Activated naive CD4-positive, alpha-beta T cell treated with anti-CD3 and anti-CD28 coated beads, Interleukin-2, amount 50 U/mL, for 16 hours (primary cell): ENCODE data around the gene TEX261.
"Not testable (repeated sequence)": the region's sequence is repeated elsewhere in the genome, so short reads cannot be mapped to it uniquely, and the experiment has no call there.

Experiments
- DNase-seq: peaks from one replicate; pipeline ENCODE4 v3.0.0-alpha.2; 2020

Gene TEX261

DNA sequence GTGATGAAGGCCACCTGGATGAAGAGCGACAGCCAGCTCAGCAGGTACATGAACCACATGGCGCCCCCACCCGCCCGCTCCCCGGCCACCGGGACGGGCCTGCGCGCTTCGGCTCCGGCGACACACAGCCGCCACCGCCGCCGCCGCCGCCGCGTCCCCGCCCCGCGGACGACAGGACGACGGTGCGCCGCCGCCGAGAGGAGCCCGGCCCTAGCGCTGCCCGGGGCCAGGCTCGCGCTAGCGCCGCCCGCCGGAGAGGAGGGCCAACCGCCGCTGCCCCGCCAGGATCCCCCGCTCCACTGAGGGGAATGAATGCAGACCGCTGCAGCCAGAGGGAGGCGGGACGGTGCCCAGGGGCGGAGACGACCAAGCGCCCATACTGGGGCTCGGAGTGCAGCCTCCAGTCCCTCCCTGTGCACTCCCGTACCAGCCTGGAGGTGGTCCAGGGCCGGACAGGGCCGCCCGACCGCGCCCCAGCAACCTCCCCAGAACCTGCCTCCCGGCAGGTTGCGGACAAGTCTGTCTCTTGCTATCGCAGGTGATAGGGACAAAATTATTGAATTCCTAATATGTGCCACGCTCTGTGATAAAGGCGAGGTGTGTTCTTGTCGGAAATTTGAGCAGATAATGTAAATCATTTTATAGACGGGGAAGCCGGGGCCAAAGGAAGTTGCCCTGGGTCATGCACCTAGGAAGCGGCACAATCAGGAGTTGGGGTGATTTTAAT lies at the start of gene TEX261:
Gene TEX261 (minus strand): TSS at position 175 of the 727 bp plus-strand sequence. CDS start 116 bp downstream, at position 59.
- peak; percentile 93 for DNase-seq

DNA sequence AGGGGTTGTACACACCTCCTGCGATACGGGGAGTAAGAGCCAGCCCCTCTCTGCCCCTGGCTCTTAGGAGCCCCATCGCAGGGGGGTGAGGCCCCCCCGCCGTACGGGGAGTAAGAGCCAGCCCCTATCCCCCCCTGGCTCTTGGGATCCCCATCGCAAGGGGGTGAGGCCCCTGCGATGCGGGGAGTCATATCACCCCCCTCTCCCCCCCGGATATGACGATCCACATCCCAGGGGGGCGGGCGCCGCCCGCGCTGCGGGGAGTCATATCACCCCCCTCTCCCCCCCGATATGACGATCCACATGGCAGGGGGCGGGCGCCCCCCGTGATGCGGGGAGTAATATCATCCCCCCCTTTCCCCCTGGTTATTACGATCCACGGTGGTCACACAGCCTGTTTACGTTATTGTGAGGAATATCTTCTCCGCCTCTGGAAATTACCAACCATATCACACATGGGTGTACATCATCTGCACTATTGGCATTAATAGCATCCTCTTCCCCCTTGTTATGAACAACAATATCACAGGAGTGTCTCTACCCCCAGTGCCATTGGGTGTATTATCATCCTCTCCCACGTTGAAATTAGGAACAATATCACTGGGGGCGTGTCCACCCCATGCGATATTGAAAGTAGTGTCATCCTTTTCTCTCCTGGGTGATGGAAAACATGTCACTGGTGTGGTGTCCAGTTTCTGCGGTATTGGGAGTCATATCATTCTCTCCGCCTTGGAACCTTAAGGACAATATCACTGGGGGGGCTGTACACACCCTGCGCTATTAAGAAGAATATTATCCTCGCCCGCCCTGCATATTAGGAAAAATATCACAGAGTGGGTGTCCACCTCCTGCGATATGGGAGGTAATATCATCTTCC lies 49.1 kb upstream of the TEX261 start:
- DNase-seq: no peak

GRCh38 chr2:71042287-71042686 lies 47.6 kb upstream of the TEX261 start:
- DNase-seq: no peak

DNA sequence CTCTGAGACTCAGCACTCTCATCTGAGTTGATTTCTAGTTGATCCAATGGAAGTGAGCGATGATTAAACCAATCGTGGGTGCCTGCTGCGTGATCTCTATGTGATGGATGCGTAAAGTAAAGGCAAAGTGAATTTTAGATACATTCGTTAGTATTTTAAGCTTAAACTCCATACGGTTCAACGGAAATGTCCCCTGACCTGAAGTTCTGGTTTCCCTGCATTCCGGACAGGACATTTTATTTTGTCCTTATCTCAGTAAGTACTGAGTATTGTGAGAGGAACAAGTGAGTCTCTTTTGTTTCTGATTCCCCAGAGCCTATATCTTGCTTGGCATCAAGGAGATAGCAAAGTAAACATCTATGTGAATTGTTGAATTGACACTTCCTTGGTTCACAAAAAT lies 41.6 kb upstream of the TEX261 start:
- not testable (repeated sequence) for DNase-seq

DNA sequence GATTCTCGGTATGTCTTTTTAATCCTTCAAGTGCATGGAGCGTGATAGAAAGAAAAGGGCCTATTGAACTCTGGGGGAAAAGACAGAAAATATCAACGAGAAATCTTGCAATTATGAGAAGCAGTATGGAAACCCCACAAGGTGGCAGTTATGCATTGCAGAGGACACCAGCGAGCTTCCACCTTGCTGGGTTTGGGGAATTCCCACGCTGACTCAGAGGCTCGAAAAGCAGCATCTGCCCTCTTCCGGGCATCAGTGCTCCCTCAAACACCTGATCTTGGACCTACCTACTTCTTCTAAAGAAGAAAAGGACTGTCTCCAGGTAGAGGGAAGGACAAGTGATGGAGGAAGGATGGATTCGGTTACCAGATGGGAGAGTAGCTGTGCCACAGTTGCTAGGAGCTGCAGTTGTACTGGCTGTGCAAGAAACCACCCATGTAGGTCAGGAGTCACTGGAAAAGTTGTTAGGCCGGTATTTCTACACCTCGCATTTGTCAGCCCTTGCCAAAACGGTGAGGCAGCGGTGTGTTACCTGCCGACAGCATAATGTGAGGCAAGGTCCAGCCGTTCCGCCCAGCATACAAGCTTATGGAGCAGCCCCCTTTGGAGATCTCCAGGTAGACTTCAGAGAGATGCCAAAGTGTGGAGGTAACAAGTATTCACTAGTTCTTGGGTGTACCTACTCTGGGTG lies 29.0 kb upstream of the TEX261 start:
- DNase-seq: peak; percentile 80

DNA sequence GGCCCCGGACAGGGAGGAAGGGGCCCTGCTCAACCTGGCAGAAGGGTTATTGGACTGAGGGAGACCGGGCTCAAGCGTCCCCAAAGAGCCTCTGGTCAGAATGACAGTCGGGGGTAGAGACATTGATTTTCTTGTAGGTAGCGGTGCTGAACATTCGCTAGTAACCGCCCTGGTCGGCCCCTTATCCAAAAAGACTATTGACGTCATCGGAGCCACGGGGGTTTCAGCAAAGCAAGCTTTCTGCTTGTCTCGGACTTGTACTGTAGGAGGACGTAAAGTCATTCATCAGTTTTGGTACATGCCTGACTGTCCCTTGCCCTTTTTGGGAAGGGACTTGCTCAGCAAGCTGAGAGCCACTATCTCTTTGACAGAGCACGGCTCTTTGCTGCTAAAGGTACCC lies 26.7 kb upstream of the TEX261 start:
- DNase-seq: not testable (repeated sequence)

GRCh38 chr2:71019989-71020388 lies 25.3 kb upstream of the TEX261 start:
- not testable (repeated sequence) for DNase-seq

- no peak for DNase-seq
Observed at GRCh38 chr2:71018625-71019024, 24.0 kb upstream of the TEX261 start.

DNA sequence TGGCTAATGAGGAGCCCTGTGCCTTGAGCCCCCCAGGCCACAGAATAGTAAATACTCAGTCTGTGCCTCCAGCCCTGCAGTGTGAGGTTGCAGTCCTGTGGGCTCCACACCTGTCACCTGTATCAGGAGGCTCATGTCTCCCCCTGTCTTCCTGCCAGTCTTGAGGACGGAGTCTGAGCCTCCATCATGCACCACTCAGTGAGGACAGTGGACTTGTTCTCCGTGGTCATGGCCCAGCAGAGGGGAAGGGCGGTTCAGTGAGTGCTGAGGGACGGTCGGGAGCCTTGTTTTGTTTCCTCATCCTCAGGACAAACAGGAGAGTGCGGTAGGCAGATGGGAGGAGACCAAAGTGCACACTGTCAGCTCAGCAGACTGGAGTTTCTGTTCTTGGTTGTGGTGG lies 17.1 kb upstream of the TEX261 start:
- not testable (repeated sequence) for DNase-seq

- DNase-seq: no peak
Observed at GRCh38 chr2:71008342-71008741, 13.7 kb upstream of the TEX261 start.

DNA sequence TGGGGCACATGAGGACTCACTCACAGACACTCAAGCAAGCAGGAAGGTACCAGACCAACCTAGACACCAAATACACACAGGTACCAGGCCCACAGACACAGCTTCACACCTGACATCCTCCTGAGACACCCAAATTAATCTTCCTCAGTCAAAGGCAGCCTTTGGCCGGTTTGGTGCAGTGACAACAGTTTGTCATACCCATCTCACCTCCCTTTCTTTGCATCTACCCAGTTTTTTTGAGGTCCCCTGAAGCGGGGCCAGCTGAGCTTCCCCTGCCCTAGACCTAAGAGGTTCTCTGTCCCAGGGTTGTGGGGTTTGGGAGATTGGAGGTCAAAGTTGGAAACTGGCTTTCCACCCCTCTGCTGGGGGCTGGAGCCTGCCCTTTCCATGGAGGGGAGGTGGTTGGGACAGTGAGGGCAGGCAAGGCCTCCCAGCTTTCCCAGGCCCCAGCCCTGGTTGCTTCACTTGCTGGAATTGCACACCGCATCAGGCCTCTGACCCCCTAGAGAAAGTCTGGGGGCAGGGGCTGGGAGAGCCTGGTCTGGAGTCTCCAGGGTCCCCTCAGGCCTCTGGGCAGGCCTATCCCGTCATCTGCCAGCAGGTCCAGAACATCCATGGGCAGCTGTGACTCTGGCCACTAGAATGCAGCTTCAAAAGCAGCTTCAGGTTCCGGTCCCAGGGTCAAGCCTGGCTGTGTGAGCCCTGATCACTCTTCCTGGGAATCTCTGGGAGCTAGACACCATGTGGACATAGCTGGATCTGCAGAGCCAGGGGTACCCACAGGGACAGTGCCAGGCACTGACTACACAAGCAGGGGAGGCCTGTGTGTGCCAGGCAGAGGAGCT lies 12.5 kb upstream of the TEX261 start:
- no peak for DNase-seq

- DNase-seq: no peak
Observed at GRCh38 chr2:71006323-71006722, 11.7 kb upstream of the TEX261 start.

DNA sequence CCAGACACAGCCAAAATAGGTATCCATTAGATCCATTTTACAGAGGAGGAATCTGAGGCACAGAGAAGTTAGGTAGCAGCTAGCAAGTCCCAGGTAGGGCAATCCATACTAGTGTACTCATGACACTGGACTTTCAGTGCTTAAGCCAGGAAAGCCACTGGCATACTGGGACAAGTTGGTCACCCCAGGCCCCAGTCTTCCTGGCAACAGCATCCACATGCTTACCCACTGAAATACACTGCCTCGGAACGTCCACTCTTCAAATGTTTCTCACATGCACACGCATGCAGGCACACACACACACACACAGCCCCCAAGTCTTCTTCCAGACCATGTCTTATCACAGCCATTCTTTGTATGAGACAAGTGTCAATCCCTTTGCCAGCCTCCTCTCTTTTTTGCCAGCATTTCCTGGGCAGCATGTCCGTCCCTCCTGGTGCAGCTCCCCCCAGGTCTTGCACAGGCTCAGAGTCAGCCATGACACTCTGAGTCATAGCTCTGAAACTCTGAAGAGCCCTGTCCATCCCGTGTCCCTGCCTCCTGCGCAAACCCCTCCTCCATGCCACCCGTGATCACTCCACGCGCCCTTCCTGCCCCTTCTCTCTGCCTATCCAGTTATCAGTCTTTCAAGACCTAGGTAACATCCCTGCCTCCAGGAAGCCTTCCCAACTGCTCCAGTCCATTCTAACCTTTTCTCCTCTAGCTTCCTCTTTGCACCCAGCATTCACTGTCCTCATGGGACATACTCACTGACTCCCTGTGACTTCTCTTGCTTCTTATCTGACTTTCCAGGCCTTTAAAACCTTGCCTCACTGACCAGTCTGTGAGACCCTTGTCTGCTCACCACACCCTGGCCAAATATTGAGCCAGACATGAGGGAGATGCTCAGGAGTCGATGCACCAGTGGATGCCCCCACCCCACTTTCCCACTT lies 10.9 kb upstream of the TEX261 start:
- DNase-seq: no peak

GRCh38 chr2:71004857-71005256 lies 10.2 kb upstream of the TEX261 start:
- DNase-seq: no peak

DNA sequence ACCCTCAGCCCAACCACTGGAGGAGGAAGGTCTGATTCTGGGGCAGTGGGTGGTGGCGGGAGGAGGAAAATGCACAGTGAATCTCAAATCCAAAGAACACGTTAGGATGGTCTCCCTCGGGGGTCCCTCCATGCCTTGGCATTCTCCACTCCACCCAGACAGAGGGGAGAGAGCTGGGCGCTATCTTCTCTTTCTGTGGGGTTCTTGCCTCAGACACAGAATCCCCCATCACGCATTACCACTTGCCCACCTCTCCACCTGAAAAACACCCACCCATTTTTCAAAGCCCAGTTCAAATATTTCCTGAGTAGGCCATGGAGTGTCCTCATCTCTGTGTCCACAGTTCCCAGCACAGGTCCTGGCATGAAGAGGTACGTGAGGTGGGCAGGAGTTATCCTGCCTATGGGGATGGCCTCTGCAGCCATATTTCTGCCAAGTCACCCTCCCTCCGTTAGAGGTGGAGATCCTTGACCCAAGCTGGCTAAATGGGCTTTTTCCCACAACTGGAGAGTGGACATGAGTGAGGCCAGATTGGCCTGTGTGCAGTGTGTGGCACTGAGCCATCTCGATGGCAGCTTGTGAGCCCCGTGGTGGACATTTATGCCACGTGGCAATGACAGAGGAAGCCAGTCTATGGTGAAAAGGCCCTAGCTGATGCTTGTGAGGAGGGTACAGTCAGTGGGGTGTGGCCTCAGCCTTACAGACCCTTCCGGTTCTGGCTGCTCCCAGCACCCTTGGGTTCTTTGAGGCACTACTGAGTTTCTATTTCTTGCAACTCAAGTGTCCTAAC lies 9.5 kb upstream of the TEX261 start:
- no peak for DNase-seq

DNA sequence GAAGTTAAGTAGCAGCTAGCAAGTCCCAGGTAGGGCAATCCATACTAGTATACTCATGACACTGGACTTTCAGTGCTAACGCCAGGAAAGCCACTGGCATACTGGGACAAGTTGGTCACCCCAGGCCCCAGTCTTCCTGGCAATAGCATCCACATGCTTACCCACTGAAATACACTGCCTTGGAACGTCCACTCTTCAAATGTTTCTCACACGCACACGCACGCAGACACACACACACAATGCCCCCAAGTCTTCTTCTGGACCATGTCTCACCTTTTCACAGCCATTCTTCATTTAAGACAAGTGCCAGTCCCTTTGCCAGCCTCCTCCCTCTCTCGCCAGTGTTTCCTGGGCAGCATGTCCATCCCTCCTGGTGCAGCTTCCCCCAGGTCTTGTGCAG lies 8.7 kb upstream of the TEX261 start:
- no peak for DNase-seq

GRCh38 chr2:71001981-71002570 lies 7.4 kb upstream of the TEX261 start:
- DNase-seq: no peak

GRCh38 chr2:71001592-71001927 lies 6.9 kb upstream of the TEX261 start:
- DNase-seq: no peak

DNA sequence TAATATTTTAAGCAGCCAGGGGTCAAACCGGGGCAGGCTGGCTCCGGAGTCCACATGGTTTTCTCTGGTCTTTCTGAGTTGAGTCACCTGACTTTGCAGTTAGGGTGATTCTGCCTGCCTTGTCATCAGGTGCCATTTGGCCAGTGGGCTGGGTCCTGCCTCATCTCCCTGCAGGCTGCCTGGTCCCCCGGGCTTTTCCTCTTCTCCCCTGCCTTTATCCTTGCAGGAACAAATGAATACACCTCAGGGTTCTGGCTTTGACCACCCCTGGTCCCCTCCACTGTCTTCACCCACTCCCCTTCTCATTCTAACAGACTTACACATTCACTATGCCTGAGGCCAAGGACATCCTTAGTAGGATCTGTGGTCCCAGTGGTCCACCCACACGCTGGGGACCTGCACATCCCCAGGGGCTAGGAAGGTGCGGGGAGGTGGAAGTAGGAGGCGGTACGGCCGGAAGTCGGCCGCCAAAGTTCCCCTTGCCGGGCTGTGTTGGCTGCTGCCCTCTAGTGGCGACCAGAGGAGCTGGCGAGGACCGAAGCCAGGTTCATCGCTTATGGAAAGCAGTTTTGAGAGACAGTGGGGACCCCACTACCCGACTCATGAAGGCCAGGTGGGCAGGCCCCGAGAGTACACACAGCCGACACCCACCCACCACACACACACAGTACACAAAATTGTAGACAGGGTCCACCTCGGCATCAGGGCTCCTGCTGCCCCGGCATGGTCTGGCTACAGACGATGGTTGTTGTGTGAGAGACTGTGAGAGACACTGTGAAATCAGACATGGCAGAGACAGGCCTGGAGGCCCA lies 6.3 kb upstream of the TEX261 start:
- DNase-seq: peak; percentile 82
